K562 (cell line): Measurements from ENCODE around the gene ZFYVE27. TPM values are rescaled to one million over a fixed set of nuclear protein-coding genes. Genes with fewer than 3 reads are reported as not detected.

Source experiments
- CEBPG ChIP-seq, 3 experiments: fragments of 200-800 bp in 1 of 3; sonication (Bioruptor generic) in 1 of 3; sonication (generic) in 1 of 3; formaldehyde crosslinking in 1 of 3; IDR thresholded peaks in 2 of 3; conservative IDR thresholded peaks in 1 of 3; 2 replicates each; pipeline versions ENCODE4 v1.6.1 to v1.8.0; 2016 to 2022; ENCODE audit warnings: missing compliant biosample characterization in 2 of 3, missing genetic modification characterization in 2 of 3, mild to moderate bottlenecking in 1 of 3, missing genetic modification reagents in 1 of 3
- HMGN3 ChIP-seq: IDR thresholded peaks from 2 replicates; pipeline ENCODE4 v1.6.1; 2011; ENCODE audit warnings: borderline replicate concordance, low read depth, mild to moderate bottlenecking, mixed read lengths, low read length; ENCODE audit not compliant: insufficient read length; ENCODE audit errors: extremely low read depth
- MEIS2 ChIP-seq: fragments of 450-650 bp; IDR thresholded peaks from 2 replicates; pipeline ENCODE4 v1.6.1; 2014; ENCODE audit warnings: mild to moderate bottlenecking; ENCODE audit not compliant: partially characterized antibody
- OTX1 ChIP-seq: fragments of 450-650 bp; formaldehyde crosslinking; IDR thresholded peaks from 2 replicates; pipeline ENCODE4 v1.4.0; 2022; ENCODE audit warnings: mild to moderate bottlenecking
- PHF21A ChIP-seq: fragments of 450-650 bp; IDR thresholded peaks from 2 replicates; pipeline ENCODE4 v1.6.1; 2017; ENCODE audit warnings: low read depth, borderline replicate concordance
- POLR3G ChIP-seq: IDR thresholded peaks from 2 replicates; pipeline ENCODE4 v1.6.1; 2011; ENCODE audit not compliant: insufficient read length, insufficient replicate concordance; ENCODE audit errors: extremely low read depth
- SIX5 ChIP-seq, 2 experiments: IDR thresholded peaks; 2 replicates each; pipeline ENCODE4 v1.6.1; 2011; ENCODE audit warnings: low read length in 2 of 2, borderline replicate concordance in 1 of 2, low read depth in 1 of 2, mild to moderate bottlenecking in 1 of 2, moderate library complexity in 1 of 2; ENCODE audit not compliant: insufficient read depth in 1 of 2
- ZFP30 ChIP-seq: fragments of 250-450 bp; sonication (Bioruptor Pico); IDR thresholded peaks from 2 replicates; pipeline ENCODE4 v1.8.0; 2022; ENCODE audit warnings: moderate library complexity, mild to moderate bottlenecking, inconsistent platforms, borderline replicate concordance
- ZNF431 ChIP-seq: sonication (generic); formaldehyde crosslinking; IDR thresholded peaks from 2 replicates; pipeline ENCODE4 v1.8.0; 2022; ENCODE audit warnings: mild to moderate bottlenecking, missing genetic modification reagents
- polyA plus RNA-seq, 8 experiments: library from polyadenylated mRNA; depleted of rRNA in 4 of 8; stranded (reverse) in 5 of 8; unstranded in 3 of 8; fragments of >200 nt; fragmentation: Nextera tagmentation in 2 of 8; fragmentation: Illumina TruSeq in 1 of 8; extraction: Ambion mirVana in 2 of 8; extraction: Trizol in 1 of 8; gene quantifications; 2 replicates each; pipeline versions ENCODE4 v1.2.1 to v1.2.3, GENCODE V29; 2011 to 2014; ENCODE audit warnings: inconsistent platforms in 1 of 8, missing spikeins in 1 of 8
- total RNA-seq, 7 experiments: library from RNA; depleted of rRNA in 6 of 7; stranded (reverse); fragments of >200 nt in 6 of 7; fragmentation: Illumina TruSeq in 2 of 7; extraction: Trizol in 2 of 7; gene quantifications; 2 replicates each; pipeline versions ENCODE4 v1.2.1 to v1.2.3, GENCODE V29; 2011 to 2021; ENCODE audit warnings: low replicate concordance in 1 of 7
- TF ChIP-seq, protein P1 (sequence below), 2 experiments: fragments of 450-650 bp; IDR thresholded peaks; 2 replicates each; pipeline ENCODE4 v1.6.1; 2018; ENCODE audit warnings: mild to moderate bottlenecking in 2 of 2, low read depth in 1 of 2; ENCODE audit not compliant: partially characterized antibody in 2 of 2
- TF ChIP-seq, protein P2 (sequence below): IDR thresholded peaks from 3 replicates; pipeline ENCODE4 v1.6.1; 2011; ENCODE audit warnings: borderline replicate concordance, mild to moderate bottlenecking; ENCODE audit not compliant: insufficient read length, insufficient read depth
- TF ChIP-seq, protein P3 (sequence below): fragments of 450-650 bp; formaldehyde crosslinking; IDR thresholded peaks from 2 replicates; pipeline ENCODE4 v1.4.0; 2020; ENCODE audit warnings: mild to moderate bottlenecking, moderate library complexity
- TF ChIP-seq, protein P4 (sequence below): fragments of 200-800 bp; sonication (Bioruptor generic); IDR thresholded peaks from 2 replicates; pipeline ENCODE4 v1.6.1; 2016; ENCODE audit warnings: missing genetic modification characterization, missing compliant biosample characterization

The ZFYVE27 gene
- total and polyA plus RNA-seq, 9 of the 15 experiments (the other 6 are each of a cell fraction or from before 2014, with no cell fraction given): 0.81 to 21.9 (median 15.3) TPM

DNA sequence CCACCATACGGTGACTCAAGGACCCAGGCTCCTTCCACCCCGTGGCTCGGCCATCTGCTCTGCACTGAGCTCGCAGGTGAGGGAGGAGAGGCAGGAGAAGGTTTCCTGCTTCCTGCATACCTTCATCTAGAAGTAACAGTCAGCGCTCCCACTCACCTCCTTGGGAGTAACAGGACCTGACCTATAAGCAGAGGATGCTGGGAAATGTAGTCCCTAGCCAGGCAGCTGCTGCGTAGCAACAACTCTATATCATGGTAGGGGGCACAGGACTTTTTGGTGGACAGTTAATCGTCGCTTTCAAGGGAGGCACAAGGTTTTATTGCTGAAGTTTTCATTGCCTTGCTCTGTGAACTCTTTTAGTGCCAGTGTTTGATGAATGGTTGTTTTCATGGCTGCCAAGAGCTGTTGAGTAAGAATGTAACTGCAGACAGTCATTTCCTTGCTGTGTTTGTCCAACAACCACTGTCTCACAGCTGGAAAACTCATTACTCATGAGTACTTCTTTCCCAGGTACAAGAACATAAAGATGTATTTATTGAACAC lies 10.2 kb upstream of the ZFYVE27 start (continued):
- TF ChIP-seq, protein P1, sequence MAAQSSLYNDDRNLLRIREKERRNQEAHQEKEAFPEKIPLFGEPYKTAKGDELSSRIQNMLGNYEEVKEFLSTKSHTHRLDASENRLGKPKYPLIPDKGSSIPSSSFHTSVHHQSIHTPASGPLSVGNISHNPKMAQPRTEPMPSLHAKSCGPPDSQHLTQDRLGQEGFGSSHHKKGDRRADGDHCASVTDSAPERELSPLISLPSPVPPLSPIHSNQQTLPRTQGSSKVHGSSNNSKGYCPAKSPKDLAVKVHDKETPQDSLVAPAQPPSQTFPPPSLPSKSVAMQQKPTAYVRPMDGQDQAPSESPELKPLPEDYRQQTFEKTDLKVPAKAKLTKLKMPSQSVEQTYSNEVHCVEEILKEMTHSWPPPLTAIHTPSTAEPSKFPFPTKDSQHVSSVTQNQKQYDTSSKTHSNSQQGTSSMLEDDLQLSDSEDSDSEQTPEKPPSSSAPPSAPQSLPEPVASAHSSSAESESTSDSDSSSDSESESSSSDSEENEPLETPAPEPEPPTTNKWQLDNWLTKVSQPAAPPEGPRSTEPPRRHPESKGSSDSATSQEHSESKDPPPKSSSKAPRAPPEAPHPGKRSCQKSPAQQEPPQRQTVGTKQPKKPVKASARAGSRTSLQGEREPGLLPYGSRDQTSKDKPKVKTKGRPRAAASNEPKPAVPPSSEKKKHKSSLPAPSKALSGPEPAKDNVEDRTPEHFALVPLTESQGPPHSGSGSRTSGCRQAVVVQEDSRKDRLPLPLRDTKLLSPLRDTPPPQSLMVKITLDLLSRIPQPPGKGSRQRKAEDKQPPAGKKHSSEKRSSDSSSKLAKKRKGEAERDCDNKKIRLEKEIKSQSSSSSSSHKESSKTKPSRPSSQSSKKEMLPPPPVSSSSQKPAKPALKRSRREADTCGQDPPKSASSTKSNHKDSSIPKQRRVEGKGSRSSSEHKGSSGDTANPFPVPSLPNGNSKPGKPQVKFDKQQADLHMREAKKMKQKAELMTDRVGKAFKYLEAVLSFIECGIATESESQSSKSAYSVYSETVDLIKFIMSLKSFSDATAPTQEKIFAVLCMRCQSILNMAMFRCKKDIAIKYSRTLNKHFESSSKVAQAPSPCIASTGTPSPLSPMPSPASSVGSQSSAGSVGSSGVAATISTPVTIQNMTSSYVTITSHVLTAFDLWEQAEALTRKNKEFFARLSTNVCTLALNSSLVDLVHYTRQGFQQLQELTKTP (IDR thresholded peaks at IDR 0.05; ENCODE audit: low read depth in 1 of 2, partially characterized antibody in 2 of 2): peak in 1 of 2 experiments; percentile 90
- TF ChIP-seq ZNF431 (CRISPR knock-in tag): no peak
- TF ChIP-seq PHF21A: no peak
- no peak for TF ChIP-seq CEBPG (CRISPR knock-in tag; IDR thresholded peaks at IDR 0.05)
- TF ChIP-seq CEBPG (tag; conservative IDR thresholded peaks at IDR 0.05 in 1 of 2, IDR thresholded peaks at IDR 0.05 in 1 of 2): 0 out of 4 replicates have a peak, but pooled peaks of 1 of the 2 experiments have one; percentile 27
- TF ChIP-seq POLR3G: no peak
- TF ChIP-seq, protein P2, sequence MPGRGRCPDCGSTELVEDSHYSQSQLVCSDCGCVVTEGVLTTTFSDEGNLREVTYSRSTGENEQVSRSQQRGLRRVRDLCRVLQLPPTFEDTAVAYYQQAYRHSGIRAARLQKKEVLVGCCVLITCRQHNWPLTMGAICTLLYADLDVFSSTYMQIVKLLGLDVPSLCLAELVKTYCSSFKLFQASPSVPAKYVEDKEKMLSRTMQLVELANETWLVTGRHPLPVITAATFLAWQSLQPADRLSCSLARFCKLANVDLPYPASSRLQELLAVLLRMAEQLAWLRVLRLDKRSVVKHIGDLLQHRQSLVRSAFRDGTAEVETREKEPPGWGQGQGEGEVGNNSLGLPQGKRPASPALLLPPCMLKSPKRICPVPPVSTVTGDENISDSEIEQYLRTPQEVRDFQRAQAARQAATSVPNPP: no peak
- TF ChIP-seq, protein P3, sequence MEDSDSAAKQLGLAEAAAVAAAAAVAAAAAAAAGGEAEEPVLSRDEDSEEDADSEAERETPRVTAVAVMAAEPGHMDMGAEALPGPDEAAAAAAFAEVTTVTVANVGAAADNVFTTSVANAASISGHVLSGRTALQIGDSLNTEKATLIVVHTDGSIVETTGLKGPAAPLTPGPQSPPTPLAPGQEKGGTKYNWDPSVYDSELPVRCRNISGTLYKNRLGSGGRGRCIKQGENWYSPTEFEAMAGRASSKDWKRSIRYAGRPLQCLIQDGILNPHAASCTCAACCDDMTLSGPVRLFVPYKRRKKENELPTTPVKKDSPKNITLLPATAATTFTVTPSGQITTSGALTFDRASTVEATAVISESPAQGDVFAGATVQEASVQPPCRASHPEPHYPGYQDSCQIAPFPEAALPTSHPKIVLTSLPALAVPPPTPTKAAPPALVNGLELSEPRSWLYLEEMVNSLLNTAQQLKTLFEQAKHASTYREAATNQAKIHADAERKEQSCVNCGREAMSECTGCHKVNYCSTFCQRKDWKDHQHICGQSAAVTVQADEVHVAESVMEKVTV (CRISPR knock-in tag): no peak
- TF ChIP-seq MEIS2: peak; percentile 70
- TF ChIP-seq SIX5 (IDR thresholded peaks at IDR 0.05; ENCODE audit: borderline replicate concordance in 1 of 2, insufficient read depth in 1 of 2, low read depth in 1 of 2, low read length in 2 of 2): peak; percentile 44 to 53; a peak in 3 of 4 replicates
- no peak for TF ChIP-seq ZFP30 (CRISPR knock-in tag)
- no peak for TF ChIP-seq HMGN3
- TF ChIP-seq OTX1 (CRISPR knock-in tag): no peak
- TF ChIP-seq, protein P4, sequence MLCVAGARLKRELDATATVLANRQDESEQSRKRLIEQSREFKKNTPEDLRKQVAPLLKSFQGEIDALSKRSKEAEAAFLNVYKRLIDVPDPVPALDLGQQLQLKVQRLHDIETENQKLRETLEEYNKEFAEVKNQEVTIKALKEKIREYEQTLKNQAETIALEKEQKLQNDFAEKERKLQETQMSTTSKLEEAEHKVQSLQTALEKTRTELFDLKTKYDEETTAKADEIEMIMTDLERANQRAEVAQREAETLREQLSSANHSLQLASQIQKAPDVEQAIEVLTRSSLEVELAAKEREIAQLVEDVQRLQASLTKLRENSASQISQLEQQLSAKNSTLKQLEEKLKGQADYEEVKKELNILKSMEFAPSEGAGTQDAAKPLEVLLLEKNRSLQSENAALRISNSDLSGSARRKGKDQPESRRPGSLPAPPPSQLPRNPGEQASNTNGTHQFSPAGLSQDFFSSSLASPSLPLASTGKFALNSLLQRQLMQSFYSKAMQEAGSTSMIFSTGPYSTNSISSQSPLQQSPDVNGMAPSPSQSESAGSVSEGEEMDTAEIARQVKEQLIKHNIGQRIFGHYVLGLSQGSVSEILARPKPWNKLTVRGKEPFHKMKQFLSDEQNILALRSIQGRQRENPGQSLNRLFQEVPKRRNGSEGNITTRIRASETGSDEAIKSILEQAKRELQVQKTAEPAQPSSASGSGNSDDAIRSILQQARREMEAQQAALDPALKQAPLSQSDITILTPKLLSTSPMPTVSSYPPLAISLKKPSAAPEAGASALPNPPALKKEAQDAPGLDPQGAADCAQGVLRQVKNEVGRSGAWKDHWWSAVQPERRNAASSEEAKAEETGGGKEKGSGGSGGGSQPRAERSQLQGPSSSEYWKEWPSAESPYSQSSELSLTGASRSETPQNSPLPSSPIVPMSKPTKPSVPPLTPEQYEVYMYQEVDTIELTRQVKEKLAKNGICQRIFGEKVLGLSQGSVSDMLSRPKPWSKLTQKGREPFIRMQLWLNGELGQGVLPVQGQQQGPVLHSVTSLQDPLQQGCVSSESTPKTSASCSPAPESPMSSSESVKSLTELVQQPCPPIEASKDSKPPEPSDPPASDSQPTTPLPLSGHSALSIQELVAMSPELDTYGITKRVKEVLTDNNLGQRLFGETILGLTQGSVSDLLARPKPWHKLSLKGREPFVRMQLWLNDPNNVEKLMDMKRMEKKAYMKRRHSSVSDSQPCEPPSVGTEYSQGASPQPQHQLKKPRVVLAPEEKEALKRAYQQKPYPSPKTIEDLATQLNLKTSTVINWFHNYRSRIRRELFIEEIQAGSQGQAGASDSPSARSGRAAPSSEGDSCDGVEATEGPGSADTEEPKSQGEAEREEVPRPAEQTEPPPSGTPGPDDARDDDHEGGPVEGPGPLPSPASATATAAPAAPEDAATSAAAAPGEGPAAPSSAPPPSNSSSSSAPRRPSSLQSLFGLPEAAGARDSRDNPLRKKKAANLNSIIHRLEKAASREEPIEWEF: no peak
